HEK293 (cell line): ENCODE results near the gene ELFN1.

ENCODE experiments used
- CTCF ChIA-PET: fragments of 350-600 bp; formaldehyde crosslinking; extraction: SDS; loops from one replicate; lab custom pipeline; 2021; ENCODE audit warnings: antibody characterized with exemption; lab: Yijun Ruan, JAX
- POLR2A ChIA-PET: fragments of 300-600 bp; formaldehyde crosslinking; extraction: SDS; loops from one replicate; lab custom pipeline; 2020; ENCODE audit warnings: antibody characterized with exemption, inconsistent platforms; lab: Yijun Ruan, JAX
- H3K27ac ChIP-seq: fragments of 200-500 bp; sonication (Bioruptor generic); 2 replicates; pipeline ENCODE4 v1.5.1; 2014; ENCODE audit warnings: low read depth, low read length, control low read depth, inconsistent platforms; ENCODE audit errors: extremely low read depth
- H3K36me3 ChIP-seq, 2 experiments: fragments of 200-500 bp in 1 of 2; sonication (Bioruptor generic) in 1 of 2; 1 replicate in 1 of 2; 2 replicates in 1 of 2; pipeline ENCODE4 v1.5.1; 2014 to 2017; ENCODE audit warnings: inconsistent platforms in 2 of 2, low read length in 2 of 2; ENCODE audit not compliant: control insufficient read depth in 2 of 2, insufficient read depth in 1 of 2
- H3K4me1 ChIP-seq: fragments of 200-500 bp; sonication (Bioruptor generic); 2 replicates; pipeline ENCODE4 v1.5.1; 2014; ENCODE audit warnings: mild to moderate bottlenecking, low read length, inconsistent platforms; ENCODE audit not compliant: control insufficient read depth, insufficient read depth
- H3K4me3 ChIP-seq: 2 replicates; pipeline ENCODE4 v1.5.1; 2011; ENCODE audit warnings: low read depth, mild to moderate bottlenecking, control low read depth, low read length, moderate library complexity
- H3K9me3 ChIP-seq: fragments of 200-500 bp; sonication (Bioruptor generic); 2 replicates; pipeline ENCODE4 v1.5.1; 2014; ENCODE audit warnings: low read depth, low read length, inconsistent platforms; ENCODE audit not compliant: control insufficient read depth, insufficient read depth
- REPIN1 ChIP-seq: fragments of 450-650 bp; formaldehyde crosslinking; IDR thresholded peaks from 2 replicates; pipeline ENCODE4 v1.5.1; 2017; ENCODE audit warnings: missing biosample characterization, missing genetic modification characterization, low read depth
- SETDB1 ChIP-seq: IDR thresholded peaks from one replicate; pipeline ENCODE4 v1.6.1; 2017; ENCODE audit warnings: mild to moderate bottlenecking, low read length, moderate library complexity, mixed read lengths; ENCODE audit not compliant: insufficient read length
- SP3 ChIP-seq: fragments of 450-650 bp; formaldehyde crosslinking; IDR thresholded peaks from 2 replicates; pipeline ENCODE4 v1.5.1; 2016; ENCODE audit warnings: missing biosample characterization, missing genetic modification characterization
- ZBTB17 ChIP-seq: fragments of 450-650 bp; formaldehyde crosslinking; IDR thresholded peaks from 2 replicates; pipeline ENCODE4 v1.5.1; 2016; ENCODE audit warnings: missing biosample characterization, missing genetic modification characterization
- ZBTB8A ChIP-seq: fragments of 450-650 bp; formaldehyde crosslinking; IDR thresholded peaks from 2 replicates; pipeline ENCODE4 v1.5.1; 2016; ENCODE audit warnings: missing biosample characterization, missing genetic modification characterization
- ZNF140 ChIP-seq: fragments of 450-650 bp; formaldehyde crosslinking; IDR thresholded peaks from 2 replicates; pipeline ENCODE4 v1.5.1; 2016; ENCODE audit warnings: missing biosample characterization, missing genetic modification characterization
- ZNF148 ChIP-seq: fragments of 450-650 bp; formaldehyde crosslinking; IDR thresholded peaks from 2 replicates; pipeline ENCODE4 v1.5.0; 2017; ENCODE audit warnings: missing biosample characterization, missing genetic modification characterization, borderline replicate concordance
- ZNF155 ChIP-seq: fragments of 450-650 bp; formaldehyde crosslinking; IDR thresholded peaks from 2 replicates; pipeline ENCODE4 v1.5.1; 2016; ENCODE audit warnings: missing biosample characterization, missing genetic modification characterization
- ZNF2 ChIP-seq: fragments of 450-650 bp; formaldehyde crosslinking; IDR thresholded peaks from 2 replicates; pipeline ENCODE4 v1.5.1; 2016; ENCODE audit warnings: missing biosample characterization, missing genetic modification characterization
- ZNF221 ChIP-seq: fragments of 450-650 bp; formaldehyde crosslinking; IDR thresholded peaks from 2 replicates; pipeline ENCODE4 v1.5.1; 2017; ENCODE audit warnings: missing biosample characterization, missing genetic modification characterization, borderline replicate concordance
- ZNF354C ChIP-seq: fragments of 450-650 bp; formaldehyde crosslinking; IDR thresholded peaks from 2 replicates; pipeline ENCODE4 v1.5.1; 2016; ENCODE audit warnings: missing biosample characterization, missing genetic modification characterization, low read depth, borderline replicate concordance
- ZNF404 ChIP-seq: fragments of 450-650 bp; formaldehyde crosslinking; IDR thresholded peaks from 2 replicates; pipeline ENCODE4 v1.5.1; 2017; ENCODE audit warnings: missing biosample characterization, missing genetic modification characterization
- ZNF423 ChIP-seq: fragments of 450-650 bp; formaldehyde crosslinking; IDR thresholded peaks from 2 replicates; pipeline ENCODE4 v1.5.1; 2016; ENCODE audit warnings: missing biosample characterization, missing genetic modification characterization
- ZNF48 ChIP-seq: fragments of 450-650 bp; formaldehyde crosslinking; IDR thresholded peaks from 2 replicates; pipeline ENCODE4 v1.5.1; 2016; ENCODE audit warnings: missing biosample characterization, missing genetic modification characterization
- ZNF501 ChIP-seq: fragments of 450-650 bp; formaldehyde crosslinking; IDR thresholded peaks from 2 replicates; pipeline ENCODE4 v1.5.1; 2016; ENCODE audit warnings: missing biosample characterization, missing genetic modification characterization
- ZNF610 ChIP-seq: fragments of 450-650 bp; formaldehyde crosslinking; IDR thresholded peaks from 2 replicates; pipeline ENCODE4 v1.5.1; 2016; ENCODE audit warnings: missing biosample characterization, missing genetic modification characterization, borderline replicate concordance
- ZNF623 ChIP-seq: fragments of 450-650 bp; formaldehyde crosslinking; IDR thresholded peaks from 2 replicates; pipeline ENCODE4 v1.5.1; 2016; ENCODE audit warnings: missing biosample characterization, missing genetic modification characterization
- ZNF626 ChIP-seq: fragments of 450-650 bp; sonication (Bioruptor Pico); formaldehyde crosslinking; IDR thresholded peaks from 2 replicates; pipeline ENCODE4 v1.5.1; 2018; ENCODE audit warnings: missing biosample characterization, missing genetic modification characterization, inconsistent platforms
- ZNF654 ChIP-seq: fragments of 450-650 bp; formaldehyde crosslinking; IDR thresholded peaks from 2 replicates; pipeline ENCODE4 v1.5.1; 2016; ENCODE audit warnings: low read depth, missing biosample characterization, missing genetic modification characterization
- ZNF660 ChIP-seq: fragments of 450-650 bp; IDR thresholded peaks from 2 replicates; pipeline ENCODE4 v1.5.1; 2018; ENCODE audit warnings: missing biosample characterization, mild to moderate bottlenecking, missing genetic modification characterization
- TF ChIP-seq, protein P1 (sequence below): fragments of 450-650 bp; formaldehyde crosslinking; IDR thresholded peaks from 2 replicates; pipeline ENCODE4 v1.5.1; 2016; ENCODE audit warnings: missing biosample characterization, missing genetic modification characterization
- TF ChIP-seq, protein P2 (sequence below): fragments of 450-650 bp; formaldehyde crosslinking; IDR thresholded peaks from 2 replicates; pipeline ENCODE4 v1.5.1; 2016; ENCODE audit warnings: missing biosample characterization, missing genetic modification characterization

Gene ELFN1

DNA sequence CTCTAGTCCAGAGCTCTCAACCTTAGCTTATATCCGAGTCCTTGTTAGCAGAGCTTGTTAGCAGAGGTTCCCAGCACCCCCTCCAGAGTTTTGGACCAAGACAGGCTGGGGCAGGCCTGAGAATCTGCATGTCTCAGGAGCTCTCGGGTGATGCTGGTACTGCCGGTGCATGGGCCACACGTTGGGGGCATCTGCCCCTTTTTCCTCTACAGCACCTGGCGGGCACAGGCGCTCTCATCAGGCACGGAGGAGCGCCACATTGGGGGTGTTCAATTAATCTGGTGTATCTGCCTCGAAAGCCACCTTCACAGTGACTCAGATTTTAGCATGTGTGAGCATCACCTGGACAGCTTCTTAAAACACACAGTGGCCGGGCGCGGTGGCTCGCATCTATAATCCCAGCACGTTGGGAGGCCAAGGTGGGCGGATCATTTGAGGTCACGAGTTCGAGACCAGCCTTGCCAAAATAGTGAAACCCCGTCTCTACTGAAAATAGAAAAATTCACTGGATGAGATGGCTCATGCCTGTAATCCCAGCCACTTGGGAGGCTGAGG, 117.7 kb downstream of the ELFN1 start:
- Histone ChIP-seq H3K9me3 (no peaks in the 10 kb centered on the region; the same call in 1 of the 2 replicates), H3K4me3 (no peak overlapping the region), H3K4me1 (no peaks in the 10 kb centered on the region), H3K36me3 (no peaks in the 10 kb centered on the region), H3K27ac (no peak overlapping the region)
- POLR2A ChIA-PET = no interaction called here
- no peak for TF ChIP-seq ZNF660 (tag by site-specific recombination)
- TF ChIP-seq ZBTB17 (tag by site-specific recombination) = no peak
- no peak for TF ChIP-seq ZNF2
- no peak for TF ChIP-seq ZNF623 (tag by site-specific recombination)
- no peak for TF ChIP-seq ZNF221 (tag by site-specific recombination)
- no peak for TF ChIP-seq ZNF155 (tag by site-specific recombination)
- TF ChIP-seq, protein P1, sequence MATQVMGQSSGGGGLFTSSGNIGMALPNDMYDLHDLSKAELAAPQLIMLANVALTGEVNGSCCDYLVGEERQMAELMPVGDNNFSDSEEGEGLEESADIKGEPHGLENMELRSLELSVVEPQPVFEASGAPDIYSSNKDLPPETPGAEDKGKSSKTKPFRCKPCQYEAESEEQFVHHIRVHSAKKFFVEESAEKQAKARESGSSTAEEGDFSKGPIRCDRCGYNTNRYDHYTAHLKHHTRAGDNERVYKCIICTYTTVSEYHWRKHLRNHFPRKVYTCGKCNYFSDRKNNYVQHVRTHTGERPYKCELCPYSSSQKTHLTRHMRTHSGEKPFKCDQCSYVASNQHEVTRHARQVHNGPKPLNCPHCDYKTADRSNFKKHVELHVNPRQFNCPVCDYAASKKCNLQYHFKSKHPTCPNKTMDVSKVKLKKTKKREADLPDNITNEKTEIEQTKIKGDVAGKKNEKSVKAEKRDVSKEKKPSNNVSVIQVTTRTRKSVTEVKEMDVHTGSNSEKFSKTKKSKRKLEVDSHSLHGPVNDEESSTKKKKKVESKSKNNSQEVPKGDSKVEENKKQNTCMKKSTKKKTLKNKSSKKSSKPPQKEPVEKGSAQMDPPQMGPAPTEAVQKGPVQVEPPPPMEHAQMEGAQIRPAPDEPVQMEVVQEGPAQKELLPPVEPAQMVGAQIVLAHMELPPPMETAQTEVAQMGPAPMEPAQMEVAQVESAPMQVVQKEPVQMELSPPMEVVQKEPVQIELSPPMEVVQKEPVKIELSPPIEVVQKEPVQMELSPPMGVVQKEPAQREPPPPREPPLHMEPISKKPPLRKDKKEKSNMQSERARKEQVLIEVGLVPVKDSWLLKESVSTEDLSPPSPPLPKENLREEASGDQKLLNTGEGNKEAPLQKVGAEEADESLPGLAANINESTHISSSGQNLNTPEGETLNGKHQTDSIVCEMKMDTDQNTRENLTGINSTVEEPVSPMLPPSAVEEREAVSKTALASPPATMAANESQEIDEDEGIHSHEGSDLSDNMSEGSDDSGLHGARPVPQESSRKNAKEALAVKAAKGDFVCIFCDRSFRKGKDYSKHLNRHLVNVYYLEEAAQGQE (tag by site-specific recombination) = no peak
- no peak for TF ChIP-seq ZNF423 (tag by site-specific recombination)
- no peak for TF ChIP-seq ZNF501 (tag by site-specific recombination)
- no peak for TF ChIP-seq ZNF404 (tag by site-specific recombination)
- TF ChIP-seq ZNF626 (tag by site-specific recombination) = no peak
- TF ChIP-seq ZNF610 (tag by site-specific recombination) = no peak
- TF ChIP-seq ZNF48 (tag by site-specific recombination) = no peak
- TF ChIP-seq ZNF148 (tag by site-specific recombination) = no peak
- TF ChIP-seq REPIN1 = no peak
- no peak for TF ChIP-seq SP3 (tag by site-specific recombination)
- TF ChIP-seq ZNF140 (tag by site-specific recombination) = no peak
- TF ChIP-seq ZNF354C = no peak
- TF ChIP-seq ZBTB8A = no peak
- CTCF ChIA-PET = interaction anchor here (0.6 kb wide), 1 partner anchor 485 kb away, joined by 3 read pairs; no protein-coding TSS in a partner anchor

DNA sequence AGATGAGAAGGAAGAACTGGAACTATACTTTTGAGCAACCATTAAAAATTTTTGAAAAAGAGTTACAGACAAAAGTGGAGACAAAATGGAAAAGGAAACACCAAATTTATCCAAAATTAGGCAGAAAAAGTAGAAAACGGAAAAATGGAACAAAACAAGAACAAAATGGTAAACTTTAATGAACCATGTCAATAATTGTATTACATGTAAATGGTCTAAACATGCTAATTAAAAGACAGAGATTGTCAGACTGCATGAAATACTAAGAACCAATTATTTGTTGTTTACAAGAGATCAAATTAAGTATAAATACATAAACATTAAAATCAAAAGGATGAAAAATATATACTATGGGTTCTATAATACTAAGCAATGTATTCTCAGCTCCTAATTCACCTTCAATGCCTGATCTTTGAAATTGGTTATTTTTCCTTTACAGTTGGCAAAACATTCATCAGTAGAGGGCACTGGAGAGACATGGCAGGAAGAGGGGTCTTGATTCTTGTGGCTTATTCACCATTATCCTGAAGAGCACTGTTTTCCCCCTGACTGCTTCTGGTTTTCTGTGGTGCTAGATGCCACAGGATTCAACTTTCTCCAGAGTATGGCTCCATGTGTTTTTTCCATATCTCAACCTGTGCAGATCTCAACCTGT, 124.9 kb downstream of the ELFN1 start:
- Histone ChIP-seq H3K4me3 (no peak overlapping the region), H3K4me1 (no peaks in the 10 kb centered on the region), H3K36me3 (no peaks in the 10 kb centered on the region), H3K27ac (no peak overlapping the region), H3K9me3 (no peaks in the 10 kb centered on the region)
- CTCF ChIA-PET = interaction anchor here (0.6 to 1.3 kb wide), 5 partner anchors 9 to 896 kb away, joined by 3 to 7 read pairs (median 4); no protein-coding TSS in a partner anchor
- POLR2A ChIA-PET = no interaction called here
- TF ChIP-seq ZNF654 (tag by site-specific recombination) = 0 out of 2 replicates have a peak, but pooled peaks have one; percentile 11
- TF ChIP-seq, protein P2, sequence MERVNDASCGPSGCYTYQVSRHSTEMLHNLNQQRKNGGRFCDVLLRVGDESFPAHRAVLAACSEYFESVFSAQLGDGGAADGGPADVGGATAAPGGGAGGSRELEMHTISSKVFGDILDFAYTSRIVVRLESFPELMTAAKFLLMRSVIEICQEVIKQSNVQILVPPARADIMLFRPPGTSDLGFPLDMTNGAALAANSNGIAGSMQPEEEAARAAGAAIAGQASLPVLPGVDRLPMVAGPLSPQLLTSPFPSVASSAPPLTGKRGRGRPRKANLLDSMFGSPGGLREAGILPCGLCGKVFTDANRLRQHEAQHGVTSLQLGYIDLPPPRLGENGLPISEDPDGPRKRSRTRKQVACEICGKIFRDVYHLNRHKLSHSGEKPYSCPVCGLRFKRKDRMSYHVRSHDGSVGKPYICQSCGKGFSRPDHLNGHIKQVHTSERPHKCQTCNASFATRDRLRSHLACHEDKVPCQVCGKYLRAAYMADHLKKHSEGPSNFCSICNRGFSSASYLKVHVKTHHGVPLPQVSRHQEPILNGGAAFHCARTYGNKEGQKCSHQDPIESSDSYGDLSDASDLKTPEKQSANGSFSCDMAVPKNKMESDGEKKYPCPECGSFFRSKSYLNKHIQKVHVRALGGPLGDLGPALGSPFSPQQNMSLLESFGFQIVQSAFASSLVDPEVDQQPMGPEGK (tag by site-specific recombination) = no peak
- TF ChIP-seq SETDB1 = peak; percentile 81
- TF ChIP-seq ZNF423 (tag by site-specific recombination) = no peak
